Neural cell (in vitro differentiated cells): ENCODE data around the gene INAFM1. TPM values are rescaled to one million over a fixed set of nuclear protein-coding genes. Genes with fewer than 3 reads are reported as not detected.

Source experiments
- H2AFZ ChIP-seq: fragments of 200-600, 300-800 bp; sonication (generic), shearing (Covaris generic); 2 replicates; pipeline ENCODE4 v1.6.0; 2014; ENCODE audit warnings: low read depth, mild to moderate bottlenecking, antibody characterized with exemption, low read length, moderate library complexity
- H3F3A ChIP-seq: fragments of 200-600 bp; shearing (Covaris generic); 2 replicates; pipeline ENCODE4 v1.6.1; 2016; ENCODE audit warnings: mild to moderate bottlenecking, moderate library complexity, mixed read lengths, antibody characterized with exemption, low read length; ENCODE audit not compliant: insufficient read depth, poor library complexity, severe bottlenecking
- H3K27ac ChIP-seq: fragments of 200-600, 300-800 bp; sonication (generic), shearing (Covaris generic); 2 replicates; pipeline ENCODE4 v1.5.1; 2014; ENCODE audit warnings: mild to moderate bottlenecking, low read length, moderate library complexity
- H3K27me3 ChIP-seq: fragments of 300-800, 200-600 bp; sonication (generic), shearing (Covaris generic); 2 replicates; pipeline ENCODE4 v1.6.0; 2014; ENCODE audit warnings: mild to moderate bottlenecking, low read depth, low read length, moderate library complexity; ENCODE audit not compliant: insufficient read depth
- H3K36me3 ChIP-seq: fragments of 300-800, 200-600 bp; sonication (generic), shearing (Covaris generic); 2 replicates; pipeline ENCODE4 v1.5.1; 2014; ENCODE audit warnings: mild to moderate bottlenecking, antibody characterized with exemption, low read length, moderate library complexity; ENCODE audit not compliant: insufficient read depth
- H3K4me2 ChIP-seq: fragments of 300-800, 200-600 bp; sonication (generic), shearing (Covaris generic); 2 replicates; pipeline ENCODE4 v1.6.0; 2014; ENCODE audit warnings: mild to moderate bottlenecking, low read length
- H3K4me3 ChIP-seq: fragments of 300-800, 200-600 bp; sonication (generic), shearing (Covaris generic); 2 replicates; pipeline ENCODE4 v1.5.1; 2014; ENCODE audit warnings: mild to moderate bottlenecking, low read length, moderate library complexity
- H3K79me2 ChIP-seq: fragments of 200-600 bp; shearing (Covaris generic); replicated peaks from 2 replicates; pipeline ENCODE4 v1.6.0; 2014; ENCODE audit warnings: mild to moderate bottlenecking, low read length, moderate library complexity; ENCODE audit not compliant: insufficient read depth
- H3K9ac ChIP-seq: fragments of 300-800, 200-600 bp; sonication (generic), shearing (Covaris generic); 2 replicates; pipeline ENCODE4 v1.6.1; 2016; ENCODE audit warnings: mild to moderate bottlenecking, low read length, mixed read lengths
- H3K9me2 ChIP-seq: fragments of 200-600 bp; shearing (Covaris generic); 2 replicates; pipeline ENCODE4 v1.6.1; 2016; ENCODE audit warnings: mild to moderate bottlenecking, low read length, mixed read lengths; ENCODE audit not compliant: insufficient read depth
- H3K9me3 ChIP-seq: fragments of 200-600, 300-800 bp; sonication (generic), shearing (Covaris generic); 2 replicates; pipeline ENCODE4 v1.6.1; 2016; ENCODE audit warnings: mild to moderate bottlenecking, mixed run types, low read length, moderate library complexity, mixed read lengths
- H4K20me1 ChIP-seq: fragments of 200-600 bp; shearing (Covaris generic); 2 replicates; pipeline ENCODE4 v1.6.1; 2016; ENCODE audit warnings: mild to moderate bottlenecking, mixed run types; ENCODE audit not compliant: insufficient read depth
- CTCF ChIP-seq: fragments of 450-650 bp; IDR thresholded peaks from 2 replicates; pipeline ENCODE4 v1.5.1; 2014; ENCODE audit warnings: antibody characterized with exemption, mild to moderate bottlenecking, moderate library complexity; ENCODE audit not compliant: poor library complexity, severe bottlenecking
- EP300 ChIP-seq: fragments of 450-650 bp; conservative IDR thresholded peaks from 2 replicates; pipeline ENCODE4 v1.6.1; 2014; ENCODE audit warnings: antibody characterized with exemption, mild to moderate bottlenecking, moderate library complexity; ENCODE audit not compliant: poor library complexity, severe bottlenecking
- EZH2 ChIP-seq: fragments of 200-600, 300-800 bp; shearing (Covaris generic), sonication (generic); IDR thresholded peaks from 2 replicates; pipeline ENCODE4 v1.6.1; 2014; ENCODE audit warnings: antibody characterized with exemption, low read length, borderline replicate concordance, mild to moderate bottlenecking; ENCODE audit not compliant: insufficient read depth, poor library complexity, severe bottlenecking
- MXI1 ChIP-seq: fragments of 450-650 bp; conservative IDR thresholded peaks from 2 replicates; pipeline ENCODE4 v1.6.1; 2014; ENCODE audit warnings: antibody characterized with exemption, mild to moderate bottlenecking; ENCODE audit not compliant: poor library complexity, severe bottlenecking
- POLR2AphosphoS5 ChIP-seq: IDR thresholded peaks from 2 replicates; pipeline ENCODE4 v1.6.1; 2012
- RAD21 ChIP-seq: fragments of 450-650 bp; conservative IDR thresholded peaks from 2 replicates; pipeline ENCODE4 v1.6.1; 2014; ENCODE audit warnings: antibody characterized with exemption, mild to moderate bottlenecking, moderate library complexity
- SMC3 ChIP-seq: fragments of 450-650 bp; conservative IDR thresholded peaks from 2 replicates; pipeline ENCODE4 v1.6.1; 2014; ENCODE audit warnings: antibody characterized with exemption, mild to moderate bottlenecking, moderate library complexity; ENCODE audit not compliant: poor library complexity
- TAF1 ChIP-seq: IDR thresholded peaks from 2 replicates; pipeline ENCODE4 v1.6.1; 2012; ENCODE audit warnings: low read depth
- polyA plus RNA-seq: library from polyadenylated mRNA; depleted of rRNA; stranded (reverse); fragments of >200 nt; gene quantifications from 2 replicates; pipeline ENCODE4 v1.2.3, GENCODE V29; 2014
- TF ChIP-seq, protein P1 (sequence below): IDR thresholded peaks from 2 replicates; pipeline ENCODE4 v1.6.1; 2012; ENCODE audit warnings: borderline replicate concordance

INAFM1 gene
- polyA plus RNA-seq, 1 donor from 2014 or later, result 11.5 TPM

DNA sequence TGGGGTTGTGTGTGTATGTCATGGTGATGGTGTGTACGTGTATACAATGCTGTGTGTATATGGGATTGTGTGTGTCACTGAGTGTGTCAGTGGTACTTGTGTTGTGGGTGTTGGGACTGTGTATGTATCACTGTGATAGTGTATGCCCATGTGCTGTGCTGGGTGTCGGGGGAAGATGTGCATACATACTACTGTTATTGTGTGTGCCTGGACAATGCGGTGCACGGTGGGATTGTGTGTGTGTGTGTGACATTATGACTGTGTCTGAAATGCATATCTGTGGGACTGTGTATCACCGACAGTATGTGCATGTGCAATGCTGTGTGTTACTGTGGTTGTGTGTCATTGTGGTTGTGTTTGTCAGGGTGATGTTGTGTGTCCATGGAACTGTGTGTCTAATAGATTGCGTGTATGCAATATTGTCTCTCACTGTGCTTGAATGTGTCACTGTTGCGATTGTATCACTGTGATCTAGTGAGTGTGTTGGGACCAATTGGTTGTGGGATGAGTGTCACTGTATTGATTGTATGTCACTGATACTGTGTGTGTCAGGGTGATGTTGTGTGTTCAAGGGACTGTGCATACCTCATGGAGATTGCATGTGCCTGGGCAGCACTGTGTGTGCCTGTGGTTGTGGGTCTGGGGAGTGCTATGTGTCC, 32.6 kb upstream of the INAFM1 start:
- no peak overlapping the region for H3K4me2 ChIP-seq
- TF ChIP-seq POLR2AphosphoS5, result no peak
- TF ChIP-seq, protein P1, sequence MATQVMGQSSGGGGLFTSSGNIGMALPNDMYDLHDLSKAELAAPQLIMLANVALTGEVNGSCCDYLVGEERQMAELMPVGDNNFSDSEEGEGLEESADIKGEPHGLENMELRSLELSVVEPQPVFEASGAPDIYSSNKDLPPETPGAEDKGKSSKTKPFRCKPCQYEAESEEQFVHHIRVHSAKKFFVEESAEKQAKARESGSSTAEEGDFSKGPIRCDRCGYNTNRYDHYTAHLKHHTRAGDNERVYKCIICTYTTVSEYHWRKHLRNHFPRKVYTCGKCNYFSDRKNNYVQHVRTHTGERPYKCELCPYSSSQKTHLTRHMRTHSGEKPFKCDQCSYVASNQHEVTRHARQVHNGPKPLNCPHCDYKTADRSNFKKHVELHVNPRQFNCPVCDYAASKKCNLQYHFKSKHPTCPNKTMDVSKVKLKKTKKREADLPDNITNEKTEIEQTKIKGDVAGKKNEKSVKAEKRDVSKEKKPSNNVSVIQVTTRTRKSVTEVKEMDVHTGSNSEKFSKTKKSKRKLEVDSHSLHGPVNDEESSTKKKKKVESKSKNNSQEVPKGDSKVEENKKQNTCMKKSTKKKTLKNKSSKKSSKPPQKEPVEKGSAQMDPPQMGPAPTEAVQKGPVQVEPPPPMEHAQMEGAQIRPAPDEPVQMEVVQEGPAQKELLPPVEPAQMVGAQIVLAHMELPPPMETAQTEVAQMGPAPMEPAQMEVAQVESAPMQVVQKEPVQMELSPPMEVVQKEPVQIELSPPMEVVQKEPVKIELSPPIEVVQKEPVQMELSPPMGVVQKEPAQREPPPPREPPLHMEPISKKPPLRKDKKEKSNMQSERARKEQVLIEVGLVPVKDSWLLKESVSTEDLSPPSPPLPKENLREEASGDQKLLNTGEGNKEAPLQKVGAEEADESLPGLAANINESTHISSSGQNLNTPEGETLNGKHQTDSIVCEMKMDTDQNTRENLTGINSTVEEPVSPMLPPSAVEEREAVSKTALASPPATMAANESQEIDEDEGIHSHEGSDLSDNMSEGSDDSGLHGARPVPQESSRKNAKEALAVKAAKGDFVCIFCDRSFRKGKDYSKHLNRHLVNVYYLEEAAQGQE, result no peak
- H2AFZ ChIP-seq, result no peak overlapping the region
- no peaks in the 10 kb centered on the region for H3K36me3 ChIP-seq
- H3F3A ChIP-seq, result no peaks in the 10 kb centered on the region
- no peaks in the 10 kb centered on the region for H3K79me2 ChIP-seq
- H3K9ac ChIP-seq, result peak overlapping the region; percentile 68
- H3K9me3 ChIP-seq, result no peaks in the 10 kb centered on the region
- H3K4me3 ChIP-seq, result no peak overlapping the region
- peak overlapping the region; percentile 67 for H3K27ac ChIP-seq
- H3K27me3 ChIP-seq, result no peaks in the 10 kb centered on the region
- no peaks in the 10 kb centered on the region for H4K20me1 ChIP-seq
- no peaks in the 10 kb centered on the region for H3K9me2 ChIP-seq

DNA sequence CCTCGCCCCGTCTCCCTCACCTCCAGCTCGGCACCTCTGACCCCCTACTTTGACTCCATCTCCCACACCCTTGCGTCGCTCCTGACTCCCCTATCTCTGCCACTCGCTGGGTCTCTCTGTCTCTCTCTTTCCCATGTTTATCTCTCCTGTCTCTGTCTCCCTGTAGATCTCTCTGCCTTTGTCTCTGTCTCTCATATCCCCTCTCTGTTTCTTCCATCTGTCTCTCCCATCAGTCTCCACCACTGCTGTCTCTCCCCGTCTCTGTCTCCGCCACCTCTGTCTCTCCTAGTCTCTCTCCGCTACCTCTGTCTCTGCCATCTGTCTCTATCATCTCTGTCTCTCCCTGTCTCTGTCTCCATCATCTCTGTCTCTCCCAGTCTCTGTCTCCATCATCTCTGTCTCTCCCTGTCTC, 31.3 kb upstream of the INAFM1 start:
- no peaks in the 10 kb centered on the region for H3K9me3 ChIP-seq
- H3K9me2 ChIP-seq, result no peaks in the 10 kb centered on the region
- H3K36me3 ChIP-seq, result no peaks in the 10 kb centered on the region
- no peaks in the 10 kb centered on the region for H3F3A ChIP-seq
- no peaks in the 10 kb centered on the region for H3K79me2 ChIP-seq
- no peak overlapping the region for H3K4me2 ChIP-seq
- H4K20me1 ChIP-seq, result no peaks in the 10 kb centered on the region
- no peaks in the 10 kb centered on the region for H3K27me3 ChIP-seq
- H3K4me3 ChIP-seq, result peak overlapping the region; percentile 43
- H3K9ac ChIP-seq, result peak overlapping the region; percentile 55
- H2AFZ ChIP-seq, result no peak overlapping the region
- no peak for TF ChIP-seq TAF1
- TF ChIP-seq, protein P1, result no peak
- no peak for TF ChIP-seq SMC3
- TF ChIP-seq POLR2AphosphoS5, result no peak
- no peak for TF ChIP-seq MXI1
- TF ChIP-seq EP300, result no peak
- TF ChIP-seq EZH2, result no peak
- TF ChIP-seq RAD21, result no peak
- TF ChIP-seq CTCF, result no peak
- H3K27ac ChIP-seq, result peak overlapping the region; percentile 9
